Esophagus muscularis mucosa (tissue), 4 donors: Measurements from ENCODE around the gene L1CAM. TPM values are rescaled to one million over a fixed set of nuclear protein-coding genes. Genes with fewer than 3 reads are reported as not detected.

Experiments
- DNase-seq: peaks from one replicate; pipeline ENCODE4 v3.0.0-alpha.2; 2017; ENCODE audit errors: extremely low spot score
- H3K27ac ChIP-seq, 4 donors: fragments of 200-600 bp; sonication (generic); replicated peaks in 1 of 4; 1 replicate in 3 of 4; 2 replicates in 1 of 4; pipeline ENCODE4 v1.5.1; 2016 to 2019; ENCODE audit warnings: mild to moderate bottlenecking in 1 of 4
- H3K27me3 ChIP-seq, 4 donors: fragments of 200-600 bp; sonication (generic); one replicate each; pipeline versions ENCODE4 v1.5.1 to v1.6.0; 2016 to 2019
- H3K36me3 ChIP-seq, 4 donors: fragments of 200-600 bp; sonication (generic); one replicate each; pipeline ENCODE4 v1.5.1; 2016 to 2019
- H3K4me1 ChIP-seq, 4 donors: fragments of 200-600 bp; sonication (generic); one replicate each; pipeline ENCODE4 v1.5.1; 2016 to 2019
- H3K4me3 ChIP-seq, 4 donors: fragments of 200-600 bp; sonication (generic); 1 replicate in 2 of 4; 2 replicates in 2 of 4; pipeline ENCODE4 v1.5.1; 2016 to 2019; ENCODE audit warnings: mild to moderate bottlenecking in 4 of 4, moderate library complexity in 1 of 4
- H3K9me3 ChIP-seq, 4 donors: fragments of 200-600 bp; sonication (generic); 1 replicate in 3 of 4; 2 replicates in 1 of 4; pipeline ENCODE4 v1.5.1; 2016 to 2019
- EP300 ChIP-seq: sonication (generic); formaldehyde crosslinking; IDR thresholded peaks from one replicate; pipeline ENCODE4 v1.6.1; 2017; ENCODE audit warnings: antibody characterized with exemption
- POLR2A ChIP-seq: fragments of 450-650 bp; IDR thresholded peaks from one replicate; pipeline ENCODE4 v1.6.1; 2017; ENCODE audit warnings: antibody characterized with exemption, moderate library complexity, mild to moderate bottlenecking, low read depth
- POLR2AphosphoS5 ChIP-seq, 2 donors: sonication (generic); formaldehyde crosslinking; IDR thresholded peaks; one replicate each; pipeline ENCODE4 v1.6.1; 2017; ENCODE audit warnings: antibody characterized with exemption in 2 of 2
- WGBS: methylation state at CpG from one replicate; pipeline ENCODE4 v1.1.5; 2018; 5-methylcytosine and 5-hydroxymethylcytosine counted together
- intact Hi-C: fragments of 100-400 bp; cut with DNase I; formaldehyde crosslinking; loops from one replicate; pipeline ENCODE4 v1.15.1; 2023
- total RNA-seq, 4 donors: library from RNA; depleted of rRNA; stranded (reverse); fragments of >200 nt; gene quantifications; one replicate each; pipeline versions ENCODE4 v1.1.0 to v1.2.1, GENCODE V29; 2016
- TF ChIP-seq, protein P1 (sequence below), 3 experiments: fragments of 200-600 bp in 2 of 3; fragments of 450-650 bp in 1 of 3; sonication (generic) in 2 of 3; IDR thresholded peaks; one replicate each; pipeline ENCODE4 v1.5.1; 2017 to 2019; ENCODE audit warnings: antibody characterized with exemption in 3 of 3, mild to moderate bottlenecking in 2 of 3, moderate library complexity in 1 of 3

L1CAM gene
- total RNA-seq, 4 donors from 2014 or later, result 22.4 to 47.9 (median 30.0) TPM

DNA sequence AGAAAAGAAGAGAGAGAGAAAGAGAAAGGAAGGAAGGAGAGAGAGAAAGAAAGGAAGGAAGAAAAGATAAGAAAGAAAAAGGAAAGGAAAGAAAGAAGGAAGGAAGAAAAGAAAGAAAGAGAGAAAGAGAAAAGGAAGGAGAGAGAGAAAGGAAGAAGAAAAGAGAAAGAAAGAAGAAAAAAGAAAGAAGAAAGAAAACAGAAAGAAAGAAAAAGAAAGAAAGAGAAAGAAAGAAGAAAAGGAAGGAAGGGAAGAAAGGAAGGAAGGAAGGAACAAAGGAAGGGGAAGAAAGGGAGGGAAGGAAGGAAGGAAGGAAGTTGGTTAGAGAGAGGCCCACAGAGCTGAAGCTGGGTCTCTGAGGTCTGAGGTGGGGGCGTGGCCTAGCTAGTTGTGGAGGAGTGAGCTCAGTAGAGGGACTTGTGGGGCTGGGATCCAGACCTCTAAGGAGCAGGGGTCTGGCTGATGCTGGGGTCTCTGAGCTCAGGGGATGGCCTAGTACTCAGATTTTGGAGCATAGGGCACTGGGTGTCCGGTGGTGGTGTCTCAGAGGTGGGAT, 28.5 kb downstream of the L1CAM start:
- Histone ChIP-seq H3K4me3 (no peak overlapping the region), H3K9me3 (no peaks in the 10 kb centered on the region), H3K27me3 (peaks cover 0 to 12% (median 3%) of the 10 kb centered on the region in 4 donors), H3K4me1 (no peaks in the 10 kb centered on the region), H3K36me3 (no peaks in the 10 kb centered on the region), H3K27ac (no peak overlapping the region)
- intact Hi-C loops, result no loop called here
- 71% methylated on average over 1 of the region's 2 CpGs for WGBS
- no peak for DNase-seq
- no peak for TF ChIP-seq POLR2AphosphoS5 (IDR thresholded peaks at IDR 0.05)
- no peak for TF ChIP-seq POLR2A
- TF ChIP-seq EP300, result no peak
- TF ChIP-seq, protein P1, sequence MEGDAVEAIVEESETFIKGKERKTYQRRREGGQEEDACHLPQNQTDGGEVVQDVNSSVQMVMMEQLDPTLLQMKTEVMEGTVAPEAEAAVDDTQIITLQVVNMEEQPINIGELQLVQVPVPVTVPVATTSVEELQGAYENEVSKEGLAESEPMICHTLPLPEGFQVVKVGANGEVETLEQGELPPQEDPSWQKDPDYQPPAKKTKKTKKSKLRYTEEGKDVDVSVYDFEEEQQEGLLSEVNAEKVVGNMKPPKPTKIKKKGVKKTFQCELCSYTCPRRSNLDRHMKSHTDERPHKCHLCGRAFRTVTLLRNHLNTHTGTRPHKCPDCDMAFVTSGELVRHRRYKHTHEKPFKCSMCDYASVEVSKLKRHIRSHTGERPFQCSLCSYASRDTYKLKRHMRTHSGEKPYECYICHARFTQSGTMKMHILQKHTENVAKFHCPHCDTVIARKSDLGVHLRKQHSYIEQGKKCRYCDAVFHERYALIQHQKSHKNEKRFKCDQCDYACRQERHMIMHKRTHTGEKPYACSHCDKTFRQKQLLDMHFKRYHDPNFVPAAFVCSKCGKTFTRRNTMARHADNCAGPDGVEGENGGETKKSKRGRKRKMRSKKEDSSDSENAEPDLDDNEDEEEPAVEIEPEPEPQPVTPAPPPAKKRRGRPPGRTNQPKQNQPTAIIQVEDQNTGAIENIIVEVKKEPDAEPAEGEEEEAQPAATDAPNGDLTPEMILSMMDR (IDR thresholded peaks at IDR 0.05), result no peak

DNA sequence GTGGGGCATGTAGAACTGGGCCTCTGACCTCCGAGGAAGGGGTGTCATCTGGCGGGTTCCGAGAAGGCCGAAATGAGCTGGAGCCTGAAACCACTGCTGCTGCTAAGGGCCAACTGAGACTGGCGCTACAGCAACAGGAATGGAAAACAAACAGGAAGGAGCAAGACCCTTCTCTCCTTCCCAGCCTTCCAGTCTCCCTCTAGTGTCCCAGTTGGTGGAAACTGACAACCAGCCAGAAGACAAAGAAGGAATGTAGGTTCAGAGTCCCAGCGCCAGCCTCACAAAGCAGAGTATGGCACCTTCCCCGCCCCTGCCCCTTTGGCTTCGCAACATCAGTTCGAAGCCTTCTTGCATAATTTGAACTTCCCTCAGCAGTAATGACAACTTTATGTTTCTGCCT, 31.3 kb downstream of the L1CAM start:
- no peak for TF ChIP-seq POLR2AphosphoS5 (IDR thresholded peaks at IDR 0.05)
- TF ChIP-seq, protein P1 (IDR thresholded peaks at IDR 0.05), result no peak
- TF ChIP-seq EP300, result no peak
- no peak for TF ChIP-seq POLR2A
- H3K4me1 ChIP-seq, result no peaks in the 10 kb centered on the region
- intact Hi-C loops, result no loop called here
- 86% methylated on average over 9 of the region's 9 CpGs for WGBS
- H3K27ac ChIP-seq, result no peak overlapping the region
- H3K9me3 ChIP-seq, result no peaks in the 10 kb centered on the region
- no peak overlapping the region for H3K4me3 ChIP-seq
- H3K36me3 ChIP-seq, result no peaks in the 10 kb centered on the region
- peaks cover 0 to 12% (median 3%) of the 10 kb centered on the region in 4 donors for H3K27me3 ChIP-seq
- no peak for DNase-seq

DNA sequence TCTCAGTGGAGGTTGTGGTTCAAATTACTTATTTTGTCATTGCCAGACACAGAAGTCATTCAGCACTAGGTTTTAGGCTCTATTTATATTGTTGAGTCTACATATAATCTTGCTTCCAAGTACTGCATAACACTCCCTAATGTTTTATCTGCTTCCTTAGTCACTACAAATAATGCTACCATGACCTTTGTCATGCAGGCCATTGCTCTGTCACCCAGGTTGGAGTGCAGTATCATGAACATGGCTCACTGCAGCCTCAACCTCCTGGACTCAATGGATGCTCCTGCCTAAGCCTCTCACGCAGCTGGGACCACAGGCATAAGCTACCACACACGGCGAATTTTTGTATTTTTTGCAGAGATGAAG, 32.1 kb downstream of the L1CAM start:
- no peaks in the 10 kb centered on the region for H3K36me3 ChIP-seq
- 95% methylated on average over 3 of the region's 3 CpGs for WGBS
- intact Hi-C loops, result no loop called here

DNA sequence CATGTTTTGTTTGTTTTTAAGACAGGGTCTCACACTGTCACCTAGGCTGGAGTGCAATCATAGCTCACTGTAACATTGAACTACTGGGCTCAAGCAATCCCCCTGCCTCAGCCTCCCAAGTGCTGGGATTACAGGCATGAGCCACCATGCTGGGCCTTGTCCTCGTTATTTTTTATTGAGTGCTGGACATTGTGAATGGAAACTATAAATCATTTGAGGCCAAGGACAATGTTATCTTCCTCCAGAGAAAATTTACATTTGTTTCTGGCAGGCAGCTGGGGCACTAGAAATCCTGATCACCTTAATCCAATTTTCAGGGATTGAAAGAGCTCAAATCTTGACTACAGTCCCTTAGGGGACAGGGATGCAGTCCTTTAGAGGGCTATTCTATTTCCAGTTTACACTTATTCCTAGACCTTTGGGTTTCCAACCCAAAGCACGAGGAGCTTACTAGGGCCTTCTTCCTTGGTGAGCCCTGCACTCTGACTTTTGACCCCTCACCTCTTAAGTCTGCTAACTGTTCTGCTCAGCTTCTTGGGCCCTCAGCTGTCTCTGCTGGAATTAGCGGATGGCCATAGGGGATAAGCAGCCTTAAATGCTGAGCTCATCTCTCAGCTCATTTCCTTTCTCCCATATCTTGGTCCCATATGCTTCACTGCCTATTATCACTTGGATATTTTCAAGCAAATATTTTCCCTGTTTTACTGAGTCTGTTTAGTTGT, 32.6 kb downstream of the L1CAM start:
- H3K27me3 ChIP-seq, result peaks cover 0 to 7% (median 3%) of the 10 kb centered on the region in 4 donors
- H3K9me3 ChIP-seq, result no peaks in the 10 kb centered on the region
- 79% methylated on average over 3 of the region's 3 CpGs for WGBS
- H3K4me3 ChIP-seq, result no peak overlapping the region
- intact Hi-C loops, result no loop called here
- TF ChIP-seq, protein P1 (IDR thresholded peaks at IDR 0.05), result no peak
- no peak for TF ChIP-seq POLR2A
- no peak for TF ChIP-seq EP300
- no peak for TF ChIP-seq POLR2AphosphoS5 (IDR thresholded peaks at IDR 0.05)
- no peak overlapping the region for H3K27ac ChIP-seq
- no peaks in the 10 kb centered on the region for H3K4me1 ChIP-seq
- H3K36me3 ChIP-seq, result no peaks in the 10 kb centered on the region
- DNase-seq, result no peak

More for the DNA sequence above, 32.1 kb downstream of the L1CAM start:
- Histone ChIP-seq H3K4me3 (no peak overlapping the region), H3K27ac (no peak overlapping the region), H3K27me3 (peaks cover 0 to 12% (median 3%) of the 10 kb centered on the region in 4 donors), H3K9me3 (no peaks in the 10 kb centered on the region), H3K4me1 (no peaks in the 10 kb centered on the region)
- TF ChIP-seq POLR2AphosphoS5 (IDR thresholded peaks at IDR 0.05) (no peak), POLR2A (no peak), EP300 (no peak)
- TF ChIP-seq, protein P1 (IDR thresholded peaks at IDR 0.05), result no peak
- no peak for DNase-seq
